H9 (cell line): ENCODE results near the gene LTF. TPM values are rescaled to one million over a fixed set of nuclear protein-coding genes. Genes with fewer than 3 reads are reported as not detected.
A peak's percentile ranks its signal among the peaks of the same experiment; 100 is the strongest.

Source experiments
- DNase-seq: peaks from one replicate; pipeline ENCODE4 v3.0.0-alpha.2; 2017
- H2AFZ ChIP-seq: one replicate; pipeline ENCODE4 v1.6.1; 2013; ENCODE audit warnings: mild to moderate bottlenecking, low read length, control low read depth, moderate library complexity
- H2AK5ac ChIP-seq: 2 replicates; pipeline ENCODE4 v1.6.1; 2013; ENCODE audit warnings: low read length, control low read depth, mixed read lengths; ENCODE audit not compliant: insufficient read length
- H2BK120ac ChIP-seq: one replicate; pipeline ENCODE4 v1.6.1; 2013; ENCODE audit warnings: low read depth, mild to moderate bottlenecking, low read length, control low read depth, inconsistent platforms; ENCODE audit not compliant: poor library complexity, severe bottlenecking
- H2BK12ac ChIP-seq: 2 replicates; pipeline ENCODE4 v1.6.1; 2013; ENCODE audit warnings: low read length, control low read depth, mixed read lengths, low read depth; ENCODE audit not compliant: insufficient read length
- H2BK15ac ChIP-seq: 2 replicates; pipeline ENCODE4 v1.6.1; 2013; ENCODE audit warnings: low read depth, low read length, control low read depth
- H2BK20ac ChIP-seq: one replicate; pipeline ENCODE4 v1.6.1; 2013; ENCODE audit warnings: low read depth, mild to moderate bottlenecking, low read length, control low read depth, inconsistent platforms; ENCODE audit not compliant: poor library complexity, severe bottlenecking
- H2BK5ac ChIP-seq: 2 replicates; pipeline ENCODE4 v1.6.1; 2013; ENCODE audit warnings: low read length, control low read depth, mixed read lengths; ENCODE audit not compliant: insufficient read length
- H3K14ac ChIP-seq: 2 replicates; pipeline ENCODE4 v1.6.1; 2013; ENCODE audit warnings: low read length, control low read depth; ENCODE audit not compliant: insufficient read depth
- H3K18ac ChIP-seq: 2 replicates; pipeline ENCODE4 v1.6.1; 2013; ENCODE audit warnings: low read depth, mild to moderate bottlenecking, mixed read lengths, low read length, control low read depth; ENCODE audit not compliant: insufficient read length
- H3K23ac ChIP-seq: 2 replicates; pipeline ENCODE4 v1.6.1; 2013; ENCODE audit warnings: low read length, control low read depth, mixed read lengths, low read depth; ENCODE audit not compliant: insufficient read length
- H3K23me2 ChIP-seq: 2 replicates; pipeline ENCODE4 v1.6.1; 2013; ENCODE audit warnings: low read depth, mild to moderate bottlenecking, mixed read lengths, low read length, control low read depth; ENCODE audit not compliant: insufficient read length, poor library complexity, severe bottlenecking
- H3K27ac ChIP-seq: 2 replicates; pipeline ENCODE4 v1.5.1; 2013; ENCODE audit warnings: low read length, control low read depth, mixed read lengths, low read depth; ENCODE audit not compliant: insufficient read length
- H3K27me3 ChIP-seq: 2 replicates; pipeline ENCODE4 v1.6.1; 2013; ENCODE audit warnings: low read length, control low read depth, inconsistent platforms; ENCODE audit not compliant: insufficient read depth
- H3K4ac ChIP-seq: 2 replicates; pipeline ENCODE4 v1.6.1; 2013; ENCODE audit warnings: low read depth, mild to moderate bottlenecking, control low read depth, inconsistent platforms, low read length, moderate library complexity
- H3K4me1 ChIP-seq: 2 replicates; pipeline ENCODE4 v1.6.1; 2013; ENCODE audit warnings: low read length, control low read depth, inconsistent platforms; ENCODE audit not compliant: insufficient read depth
- H3K4me2 ChIP-seq: 2 replicates; pipeline ENCODE4 v1.6.1; 2013; ENCODE audit warnings: low read length, control low read depth, mixed read lengths; ENCODE audit not compliant: insufficient read length, insufficient read depth
- H3K56ac ChIP-seq: 2 replicates; pipeline ENCODE4 v1.6.1; 2013; ENCODE audit warnings: low read depth, mild to moderate bottlenecking, mixed read lengths, low read length, control low read depth; ENCODE audit not compliant: insufficient read length
- H3K79me1 ChIP-seq: 2 replicates; pipeline ENCODE4 v1.6.1; 2013; ENCODE audit warnings: low read depth, mild to moderate bottlenecking, moderate library complexity, low read length, control low read depth, inconsistent platforms; ENCODE audit not compliant: insufficient read depth, poor library complexity, severe bottlenecking
- H3K79me2 ChIP-seq: 2 replicates; pipeline ENCODE4 v1.6.1; 2013; ENCODE audit warnings: low read length, control low read depth, inconsistent platforms; ENCODE audit not compliant: insufficient read depth
- H3K9ac ChIP-seq: 2 replicates; pipeline ENCODE4 v1.6.1; 2013; ENCODE audit warnings: low read length, control low read depth, mixed read lengths; ENCODE audit not compliant: insufficient read length; ENCODE audit errors: extremely low read depth
- H3K9me3 ChIP-seq: one replicate; pipeline ENCODE4 v1.6.1; 2013; ENCODE audit warnings: low read depth, low read length, inconsistent platforms; ENCODE audit not compliant: control insufficient read depth
- H3T11ph ChIP-seq: one replicate; pipeline ENCODE4 v1.6.1; 2013; ENCODE audit warnings: mild to moderate bottlenecking, low read length, control low read depth, inconsistent platforms
- H4K20me1 ChIP-seq: one replicate; pipeline ENCODE4 v1.6.1; 2013; ENCODE audit not compliant: control insufficient read depth, insufficient read length, insufficient read depth
- H4K5ac ChIP-seq: 2 replicates; pipeline ENCODE4 v1.6.1; 2013; ENCODE audit warnings: low read depth, mild to moderate bottlenecking, mixed read lengths, low read length, control low read depth; ENCODE audit not compliant: insufficient read length
- H4K8ac ChIP-seq: replicated peaks from 2 replicates; pipeline ENCODE4 v1.6.1; 2013; ENCODE audit warnings: low read length, control low read depth, mixed read lengths, low read depth; ENCODE audit not compliant: insufficient read length
- H4K91ac ChIP-seq: 2 replicates; pipeline ENCODE4 v1.6.1; 2013; ENCODE audit warnings: low read depth, mild to moderate bottlenecking, moderate library complexity, mixed read lengths, low read length, control low read depth; ENCODE audit not compliant: insufficient read length
- H3K27ac Mint-ChIP-seq, 3 experiments: 2 replicates in 2 of 3; 3 replicates in 1 of 3; pipeline ENCODE4 v1.8.0; 2020 to 2021; ENCODE audit warnings: mixed read lengths in 3 of 3, mild to moderate bottlenecking in 1 of 3, moderate library complexity in 1 of 3
- H3K27me3 Mint-ChIP-seq: 2 replicates; pipeline ENCODE4 v1.8.0; 2021; ENCODE audit warnings: low read depth, mild to moderate bottlenecking, moderate library complexity, mixed read lengths
- H3K36me3 Mint-ChIP-seq, 3 experiments: 2 replicates in 2 of 3; 3 replicates in 1 of 3; pipeline ENCODE4 v1.8.0; 2020 to 2021; ENCODE audit warnings: low read depth in 3 of 3, mixed read lengths in 3 of 3; ENCODE audit not compliant: insufficient read depth in 1 of 3
- H3K4me1 Mint-ChIP-seq, 2 experiments: 2 replicates each; pipeline ENCODE4 v1.8.0; 2020; ENCODE audit warnings: mixed read lengths in 2 of 2
- H3K4me3 Mint-ChIP-seq, 2 experiments: 2 replicates in 1 of 2; 3 replicates in 1 of 2; pipeline ENCODE4 v1.8.0; 2020 to 2021; ENCODE audit warnings: mild to moderate bottlenecking in 2 of 2, mixed read lengths in 2 of 2, moderate library complexity in 1 of 2
- H3K9me3 Mint-ChIP-seq, 2 experiments: 2 replicates in 1 of 2; 3 replicates in 1 of 2; pipeline ENCODE4 v1.8.0; 2020; ENCODE audit warnings: mild to moderate bottlenecking in 2 of 2, mixed read lengths in 2 of 2, moderate library complexity in 1 of 2
- CTCF ChIP-seq: fragments of 200-600 bp; sonication (generic); conservative IDR thresholded peaks from 3 replicates; pipeline ENCODE4 v1.8.0; 2021; ENCODE audit warnings: antibody characterized with exemption, mild to moderate bottlenecking
- WGBS: extraction: QIAGEN DNeasy Blood & Tissue Kit; methylation state at CpG from one replicate; pipeline ENCODE4 v1.1.7; 2013; ENCODE audit warnings: missing lambda C conversion rate, low lambda C conversion rate, mixed read lengths; ENCODE audit not compliant: insufficient read length; ENCODE audit errors: extremely low coverage; 5-methylcytosine and 5-hydroxymethylcytosine counted together
- total RNA-seq: library from RNA; stranded (reverse); gene quantifications from 2 replicates; pipeline ENCODE4 v1.2.1, GENCODE V29; 2021

LTF gene
- total RNA-seq, 1 experiment from 2014 or later = not detected

DNA sequence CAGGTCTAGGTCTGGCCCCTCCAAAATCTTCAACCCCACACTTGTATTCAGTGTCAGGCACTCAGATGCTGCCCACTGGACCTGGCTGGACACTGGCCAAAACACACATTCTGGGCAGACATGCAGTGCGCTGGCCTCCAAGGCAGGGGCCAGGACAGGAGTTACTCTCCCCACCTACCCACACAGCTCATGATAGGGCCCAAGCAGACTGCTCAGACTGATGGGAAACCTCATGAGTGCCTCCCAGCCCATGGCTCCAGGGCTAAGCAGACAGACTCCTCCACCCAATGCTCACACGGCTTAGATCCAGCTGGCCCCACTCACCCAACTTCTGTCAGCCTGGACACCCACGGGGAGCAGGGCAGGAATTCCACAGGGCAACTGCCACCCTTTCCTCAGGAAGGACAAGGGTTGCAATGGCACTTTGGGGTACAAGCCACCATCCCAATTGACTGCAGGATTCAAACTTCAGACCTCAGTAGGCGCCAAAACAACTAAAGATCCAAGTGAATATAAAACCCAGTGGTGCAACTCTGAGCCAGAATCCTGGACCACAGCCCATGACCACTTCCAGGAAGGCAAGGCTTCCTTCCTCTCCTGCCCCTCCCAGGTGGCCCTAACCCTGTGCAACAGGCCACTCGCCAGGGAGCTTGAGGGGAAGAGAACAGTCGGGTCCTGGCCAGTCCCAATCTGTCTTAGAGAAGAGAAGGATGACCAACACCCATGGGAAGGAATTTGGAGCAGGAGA lies 1.4 kb downstream of the LTF start:
- H2AFZ ChIP-seq = no peak overlapping the region
- H3K4me1 ChIP-seq = no peaks in the 10 kb centered on the region
- H3K18ac ChIP-seq = no peak overlapping the region
- no peak overlapping the region for H2BK20ac ChIP-seq
- no peak overlapping the region for H3K27ac Mint-ChIP-seq
- H3K23ac ChIP-seq = no peak overlapping the region
- H4K5ac ChIP-seq = no peak overlapping the region
- no peaks in the 10 kb centered on the region for H3K23me2 ChIP-seq
- no peak overlapping the region for H2BK5ac ChIP-seq
- H3K9me3 Mint-ChIP-seq = peaks cover 0 to 8% of the 10 kb centered on the region in 2 experiments; a peak in 1 of 5 replicates
- H3K27ac ChIP-seq = no peak overlapping the region
- H4K8ac ChIP-seq = no peak overlapping the region
- H4K20me1 ChIP-seq = no peaks in the 10 kb centered on the region
- H3T11ph ChIP-seq = no peak overlapping the region
- no peaks in the 10 kb centered on the region for H3K9me3 ChIP-seq
- no peak overlapping the region for H2AK5ac ChIP-seq
- H2BK15ac ChIP-seq = no peak overlapping the region
- TF ChIP-seq CTCF = no peak
- H3K27me3 Mint-ChIP-seq = peaks cover 14% of the 10 kb centered on the region
- DNase-seq = peak; percentile 15
- no peak overlapping the region for H2BK12ac ChIP-seq
- no peak overlapping the region for H3K9ac ChIP-seq
- no peak overlapping the region for H3K56ac ChIP-seq
- H3K4me3 Mint-ChIP-seq = no peak overlapping the region
- no peaks in the 10 kb centered on the region for H3K79me1 ChIP-seq
- no peaks in the 10 kb centered on the region; the same call in 1 of the 2 replicates for H3K27me3 ChIP-seq
- no peak overlapping the region; the same call in 1 of the 2 replicates for H3K14ac ChIP-seq
- no peaks in the 10 kb centered on the region for H3K79me2 ChIP-seq
- no CpG with 5 or more reads among the region's 6 CpGs for WGBS
- H3K4me2 ChIP-seq = no peak overlapping the region
- no peak overlapping the region for H4K91ac ChIP-seq
- H3K4ac ChIP-seq = no peak overlapping the region
- peaks cover 0 to 4% of the 10 kb centered on the region in 2 experiments; a peak in 2 of 4 replicates for H3K4me1 Mint-ChIP-seq
- H2BK120ac ChIP-seq = no peak overlapping the region
- no peaks in the 10 kb centered on the region for H3K36me3 Mint-ChIP-seq
